GM19372 (cell line): Measurements from ENCODE around the gene OR2V1.
"Not testable (repeated sequence)": the region's sequence is repeated elsewhere in the genome, so short reads cannot be mapped to it uniquely, and the experiment has no call there.

Source experiments
- ATAC-seq: cut with Tn5 transposase; IDR thresholded peaks from one replicate; pipeline ENCODE4 v1.9.1; 2021; ENCODE audit warnings: mild to moderate bottlenecking, low read depth, moderate library complexity; ENCODE audit not compliant: unreplicated experiment

Gene OR2V1

DNA sequence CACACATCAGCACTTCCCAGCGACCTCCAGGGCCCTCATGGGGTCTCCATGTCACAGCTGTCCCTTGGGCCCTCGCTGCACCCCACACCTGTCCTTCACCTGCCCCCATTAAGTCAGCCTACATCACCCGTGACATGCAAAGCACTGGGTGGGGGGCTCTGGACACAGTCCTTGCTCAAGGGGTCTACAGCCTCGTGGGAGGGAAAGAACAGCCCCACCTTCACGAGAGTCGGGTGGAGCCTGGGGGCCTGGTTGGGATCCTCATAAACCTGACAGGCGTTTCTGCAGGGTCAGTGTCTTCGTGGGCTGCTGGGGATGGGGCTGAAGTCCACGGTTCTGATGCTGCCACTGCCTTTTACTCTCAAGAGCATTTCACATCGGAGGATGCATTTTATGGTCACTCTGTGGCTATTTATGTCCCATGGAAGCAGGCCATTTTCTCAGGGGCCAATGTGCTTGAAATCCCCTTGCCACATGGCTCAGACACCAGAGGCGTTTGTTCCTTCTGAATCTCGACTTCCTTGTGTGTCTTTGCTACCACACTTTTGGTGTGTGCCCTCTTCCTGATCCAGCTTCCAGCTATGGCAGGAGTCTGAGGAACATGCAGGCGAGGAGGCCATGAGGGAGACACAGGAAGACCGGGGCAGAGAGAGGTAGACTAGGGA is at the start of gene OR2V1:
OR2V1 (minus strand) TSS at position 338 of the 665 bp plus-strand sequence. CDS start 5,865 bp downstream, outside the sequence.
- no peak for ATAC-seq

- not testable (repeated sequence) for ATAC-seq
Observed at GRCh38 chr5:181177559-181177958, 46.6 kb upstream of the OR2V1 start.

- ATAC-seq: no peak
Observed at GRCh38 chr5:181176254-181176952, 45.4 kb upstream of the OR2V1 start.

DNA sequence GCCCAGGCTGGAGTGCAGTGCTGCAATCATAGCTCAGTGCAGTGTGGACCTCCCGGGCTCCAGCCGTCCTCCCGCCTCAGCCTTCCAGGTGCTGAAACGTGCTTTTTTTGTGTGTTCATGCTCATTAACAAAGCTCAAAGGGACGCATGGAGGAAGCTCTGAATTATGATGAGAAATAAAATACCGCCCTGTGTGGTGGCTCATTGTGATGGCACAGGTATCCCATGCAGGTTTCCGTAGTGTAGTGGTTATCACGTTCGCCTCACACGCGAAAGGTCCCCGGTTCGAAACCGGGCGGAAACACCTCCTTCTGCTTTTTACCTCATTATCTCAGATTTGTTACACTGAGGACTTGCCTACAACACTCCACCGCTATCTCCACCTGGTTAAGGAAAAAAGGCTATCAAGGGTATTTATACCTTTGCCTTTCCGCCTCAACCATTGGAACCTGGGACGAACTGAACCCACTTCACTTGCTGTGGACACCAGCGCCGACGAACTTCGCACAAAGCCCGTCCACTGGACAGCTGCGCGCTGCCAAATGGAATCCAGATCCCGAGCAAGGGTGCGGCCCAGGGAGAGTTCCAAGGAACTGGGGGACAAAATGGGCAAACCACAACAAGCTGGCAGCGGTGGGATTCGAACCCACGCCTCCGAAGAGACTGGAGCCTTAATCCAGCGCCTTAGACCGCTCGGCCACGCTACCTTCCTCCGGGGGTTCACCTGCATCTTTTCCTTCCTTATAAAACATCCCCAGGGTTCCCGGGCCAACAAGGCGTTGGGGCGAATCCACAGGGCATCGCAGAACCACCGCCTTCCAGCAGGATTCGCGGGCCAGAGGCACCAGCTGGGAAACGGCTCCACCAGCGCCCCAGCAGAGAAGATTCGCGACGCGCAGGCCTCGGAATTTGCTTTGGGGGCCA is 42.7 kb upstream of the OR2V1 start:
- peak; percentile 58 for ATAC-seq

- no peak for ATAC-seq
Observed at GRCh38 chr5:181173027-181173419, 42.1 kb upstream of the OR2V1 start.

DNA sequence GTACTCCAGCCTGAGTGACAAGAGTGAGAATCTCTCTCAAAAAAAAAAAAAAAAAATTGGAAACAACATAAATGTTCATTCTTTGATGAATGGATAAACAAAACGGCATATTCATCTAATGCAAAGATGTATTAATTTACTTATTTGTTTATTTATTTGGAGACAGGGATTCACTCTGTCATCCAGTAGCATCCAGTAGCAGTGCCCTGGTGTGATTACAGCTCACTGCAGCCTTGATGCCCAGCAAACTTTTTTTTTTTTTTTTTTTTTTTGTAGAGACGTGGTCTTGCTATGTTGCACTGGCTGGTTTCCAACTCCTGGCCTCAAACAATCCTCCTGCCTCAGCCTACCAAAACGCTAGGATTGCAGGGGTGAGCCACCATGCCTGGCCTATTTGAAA is 40.8 kb upstream of the OR2V1 start:
- ATAC-seq: no peak

DNA sequence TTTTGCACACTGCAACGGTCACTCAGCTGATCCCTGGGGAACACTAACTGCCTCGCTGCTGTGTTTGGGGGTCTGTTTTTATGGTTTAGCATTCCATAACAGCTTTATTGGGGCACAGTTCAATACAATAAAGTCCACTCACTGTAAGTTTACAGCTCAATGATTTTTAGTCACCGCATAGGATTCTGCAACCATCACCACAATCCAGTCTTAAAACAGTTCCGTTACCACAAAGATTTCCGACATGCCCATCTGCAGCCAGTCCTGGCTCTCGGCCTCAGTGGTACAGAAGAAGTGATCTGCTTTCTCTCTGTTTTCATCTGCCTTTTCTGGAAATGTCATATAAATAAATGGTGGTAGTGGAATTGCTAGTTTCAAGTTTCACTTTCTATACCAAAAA is 40.0 kb upstream of the OR2V1 start:
- ATAC-seq: no peak

- ATAC-seq: no peak
Observed at GRCh38 chr5:181170237-181170825, 39.4 kb upstream of the OR2V1 start.

GRCh38 chr5:181169459-181170236 is 38.7 kb upstream of the OR2V1 start:
- not testable (repeated sequence) for ATAC-seq

DNA sequence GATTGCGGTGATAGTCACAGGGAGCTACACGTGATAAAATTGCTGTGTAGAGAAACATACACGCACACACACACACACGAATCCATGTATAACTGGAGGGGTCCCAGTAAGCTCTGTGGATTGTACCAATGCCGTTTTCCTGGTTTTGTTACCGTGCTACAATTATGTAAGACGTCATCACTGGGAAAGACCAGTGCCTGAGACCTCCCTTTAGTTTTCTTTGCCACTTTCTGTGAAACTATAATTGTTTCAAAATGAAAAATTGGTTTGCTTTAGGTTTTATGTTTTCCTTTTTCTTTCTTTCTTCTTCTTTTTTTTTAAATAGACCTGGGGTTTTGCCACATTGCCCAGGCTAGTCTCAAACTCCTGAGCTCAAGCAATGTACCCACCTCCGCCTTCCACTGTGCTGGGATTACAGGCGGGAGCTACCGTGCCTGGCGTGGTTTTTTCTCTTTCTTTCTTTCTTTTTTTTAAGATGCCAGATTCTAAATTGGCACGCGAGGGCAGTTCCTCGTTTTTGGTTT is 37.7 kb upstream of the OR2V1 start:
- ATAC-seq: no peak

DNA sequence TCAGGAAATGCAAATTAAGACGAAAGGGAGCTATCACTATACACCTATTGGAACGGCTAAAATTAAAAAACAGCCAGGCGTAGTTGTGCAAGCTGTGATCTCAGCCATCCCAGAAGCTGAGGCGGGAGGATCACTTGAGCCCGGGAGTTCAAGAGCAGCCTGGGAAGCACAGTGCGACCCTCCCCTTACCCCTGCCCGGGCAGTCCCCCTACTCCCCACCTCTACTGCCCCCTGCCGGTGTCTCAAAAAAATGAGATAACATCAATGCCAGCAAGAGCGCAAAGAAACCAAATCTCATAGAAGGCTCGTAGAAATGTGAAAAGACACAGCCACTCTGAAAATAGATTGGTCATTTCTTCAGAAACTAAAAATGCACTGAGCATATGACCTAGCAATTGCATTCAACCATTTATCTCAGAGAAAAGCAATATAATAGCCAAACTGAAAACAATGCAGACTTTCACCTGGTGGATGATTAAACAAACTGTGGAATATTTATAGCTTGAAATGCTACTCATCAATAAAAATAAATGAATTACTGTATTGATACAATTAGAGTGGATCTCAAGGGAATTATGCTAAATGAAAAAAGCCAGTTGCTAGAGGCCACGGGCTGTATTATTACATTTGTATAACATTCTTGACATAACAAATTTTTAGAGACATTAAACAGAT is 37.0 kb upstream of the OR2V1 start:
- ATAC-seq: no peak

GRCh38 chr5:181166812-181167733 is 36.1 kb upstream of the OR2V1 start:
- no peak for ATAC-seq

- ATAC-seq: no peak
Observed at GRCh38 chr5:181164076-181164952, 33.3 kb upstream of the OR2V1 start.

GRCh38 chr5:181163487-181164075 is 32.6 kb upstream of the OR2V1 start:
- ATAC-seq: no peak

- ATAC-seq: no peak
Observed at GRCh38 chr5:181161534-181162175, 30.7 kb upstream of the OR2V1 start.
